K562 (cell line): ENCODE results near the gene ICE2. TPM values are rescaled to one million over a fixed set of nuclear protein-coding genes. Genes with fewer than 3 reads are reported as not detected.

ENCODE experiments used
- DNMT1 ChIP-seq: fragments of 450-650 bp; IDR thresholded peaks from 2 replicates; pipeline ENCODE4 v1.6.1; 2016; ENCODE audit warnings: antibody characterized with exemption, mild to moderate bottlenecking
- ETV6 ChIP-seq, 3 experiments: fragments of 150-350 bp in 1 of 3; sonication (generic) in 1 of 3; formaldehyde crosslinking in 1 of 3; IDR thresholded peaks; 2 replicates each; pipeline versions ENCODE4 v1.6.1 to v1.8.0; 2014 to 2022; ENCODE audit warnings: borderline replicate concordance in 2 of 3, low read depth in 2 of 3, antibody characterized with exemption in 1 of 3, low read length in 1 of 3, mild to moderate bottlenecking in 1 of 3, missing genetic modification reagents in 1 of 3
- KAT2B ChIP-seq: IDR thresholded peaks from one replicate; pipeline ENCODE4 v1.6.1; 2012; ENCODE audit warnings: low read depth, mild to moderate bottlenecking, control low read depth, inconsistent platforms, low read length, moderate library complexity
- KLF10 ChIP-seq: fragments of 250-450 bp; sonication (Bioruptor Pico); IDR thresholded peaks from 2 replicates; pipeline ENCODE4 v1.6.1; 2021; ENCODE audit warnings: matching md5 sums
- LARP7 ChIP-seq: fragments of 450-650 bp; IDR thresholded peaks from 2 replicates; pipeline ENCODE4 v1.6.1; 2016
- MTA1 ChIP-seq: fragments of 450-650 bp; IDR thresholded peaks from 2 replicates; pipeline ENCODE4 v1.6.1; 2017; ENCODE audit warnings: borderline replicate concordance
- NCOA4 ChIP-seq: fragments of 450-650 bp; IDR thresholded peaks from 2 replicates; pipeline ENCODE4 v1.6.1; 2018; ENCODE audit warnings: mild to moderate bottlenecking; ENCODE audit not compliant: partially characterized antibody
- NONO ChIP-seq, 2 experiments: fragments of 200-400 bp in 1 of 2; fragments of 450-650 bp in 1 of 2; formaldehyde crosslinking in 1 of 2; IDR thresholded peaks; 2 replicates each; pipeline ENCODE4 v1.6.1; 2017; ENCODE audit warnings: low read depth in 2 of 2, mild to moderate bottlenecking in 2 of 2, moderate library complexity in 2 of 2, low read length in 1 of 2
- PHF8 ChIP-seq: fragments of 200-600 bp; sonication (generic); IDR thresholded peaks from 2 replicates; pipeline ENCODE4 v1.6.1; 2012; ENCODE audit warnings: mixed run types, mild to moderate bottlenecking, inconsistent platforms, low read length, moderate library complexity, borderline replicate concordance
- RBBP5 ChIP-seq: fragments of 200-600 bp; sonication (generic); IDR thresholded peaks from 2 replicates; pipeline ENCODE4 v1.6.1; 2012; ENCODE audit warnings: borderline replicate concordance, mild to moderate bottlenecking, low read length, control low read depth, inconsistent platforms; ENCODE audit not compliant: insufficient read depth, poor library complexity, severe bottlenecking
- SIN3B ChIP-seq: fragments of 450-650 bp; IDR thresholded peaks from 2 replicates; pipeline ENCODE4 v1.6.1; 2017; ENCODE audit warnings: low read depth, mild to moderate bottlenecking, moderate library complexity
- SRSF7 ChIP-seq: fragments of 200-400 bp; formaldehyde crosslinking; optimal IDR thresholded peaks from 2 replicates; pipeline ENCODE3; 2017; ENCODE audit warnings: mild to moderate bottlenecking, low read depth, low read length
- U2AF2 ChIP-seq: fragments of 200-400 bp; formaldehyde crosslinking; optimal IDR thresholded peaks from 2 replicates; pipeline ENCODE3; 2017; ENCODE audit warnings: low read depth, mild to moderate bottlenecking, low read length
- ZBTB7A ChIP-seq: IDR thresholded peaks from 2 replicates; pipeline ENCODE4 v1.6.1; 2011; ENCODE audit warnings: low read depth, mild to moderate bottlenecking, low read length, moderate library complexity, borderline replicate concordance; ENCODE audit not compliant: control insufficient read depth
- ZNF311 ChIP-seq: fragments of 250-450 bp; sonication (Bioruptor Pico); IDR thresholded peaks from 2 replicates; pipeline ENCODE4 v1.4.0; 2020; ENCODE audit warnings: mild to moderate bottlenecking, moderate library complexity
- ZNF384 ChIP-seq: IDR thresholded peaks from 2 replicates; pipeline ENCODE4 v1.6.1; 2012; ENCODE audit warnings: low read depth, low read length, improper control_type of control experiment
- polyA plus RNA-seq, 8 experiments: library from polyadenylated mRNA; depleted of rRNA in 4 of 8; stranded (reverse) in 5 of 8; unstranded in 3 of 8; fragments of >200 nt; fragmentation: Nextera tagmentation in 2 of 8; fragmentation: Illumina TruSeq in 1 of 8; extraction: Ambion mirVana in 2 of 8; extraction: Trizol in 1 of 8; gene quantifications; 2 replicates each; pipeline versions ENCODE4 v1.2.1 to v1.2.3, GENCODE V29; 2011 to 2014; ENCODE audit warnings: inconsistent platforms in 1 of 8, missing spikeins in 1 of 8
- total RNA-seq, 7 experiments: library from RNA; depleted of rRNA in 6 of 7; stranded (reverse); fragments of >200 nt in 6 of 7; fragmentation: Illumina TruSeq in 2 of 7; extraction: Trizol in 2 of 7; gene quantifications; 2 replicates each; pipeline versions ENCODE4 v1.2.1 to v1.2.3, GENCODE V29; 2011 to 2021; ENCODE audit warnings: low replicate concordance in 1 of 7
- TF ChIP-seq, protein P1 (sequence below): fragments of 250-450 bp; sonication (Bioruptor Pico); IDR thresholded peaks from 2 replicates; pipeline ENCODE4 v1.4.0; 2020; ENCODE audit warnings: mild to moderate bottlenecking, moderate library complexity, borderline replicate concordance
- TF ChIP-seq, protein P2 (sequence below): sonication (generic); formaldehyde crosslinking; IDR thresholded peaks from 2 replicates; pipeline ENCODE4 v1.8.0; 2023; ENCODE audit warnings: mild to moderate bottlenecking, missing genetic modification reagents
- TF ChIP-seq, protein P3 (sequence below), 3 experiments: IDR thresholded peaks in 2 of 3; conservative IDR thresholded peaks in 1 of 3; 2 replicates each; pipeline ENCODE4 v1.5.1; 2011 to 2012; ENCODE audit warnings: low read length in 3 of 3, mild to moderate bottlenecking in 3 of 3, control low read depth in 2 of 3, improper control_type of control experiment in 1 of 3, inconsistent platforms in 1 of 3, low read depth in 1 of 3, mixed read lengths in 1 of 3, moderate library complexity in 1 of 3; ENCODE audit not compliant: insufficient read depth in 2 of 3
- TF ChIP-seq, protein P4 (sequence below): fragments of 250-450 bp; sonication (Bioruptor Pico); IDR thresholded peaks from 2 replicates; pipeline ENCODE4 v1.8.0; 2022; ENCODE audit warnings: moderate library complexity, mild to moderate bottlenecking, inconsistent platforms

Gene ICE2
- total and polyA plus RNA-seq, 9 of the 15 experiments (the other 6 are each of a cell fraction or from before 2014, with no cell fraction given): 21.8 to 87.9 (median 58.1) TPM

DNA sequence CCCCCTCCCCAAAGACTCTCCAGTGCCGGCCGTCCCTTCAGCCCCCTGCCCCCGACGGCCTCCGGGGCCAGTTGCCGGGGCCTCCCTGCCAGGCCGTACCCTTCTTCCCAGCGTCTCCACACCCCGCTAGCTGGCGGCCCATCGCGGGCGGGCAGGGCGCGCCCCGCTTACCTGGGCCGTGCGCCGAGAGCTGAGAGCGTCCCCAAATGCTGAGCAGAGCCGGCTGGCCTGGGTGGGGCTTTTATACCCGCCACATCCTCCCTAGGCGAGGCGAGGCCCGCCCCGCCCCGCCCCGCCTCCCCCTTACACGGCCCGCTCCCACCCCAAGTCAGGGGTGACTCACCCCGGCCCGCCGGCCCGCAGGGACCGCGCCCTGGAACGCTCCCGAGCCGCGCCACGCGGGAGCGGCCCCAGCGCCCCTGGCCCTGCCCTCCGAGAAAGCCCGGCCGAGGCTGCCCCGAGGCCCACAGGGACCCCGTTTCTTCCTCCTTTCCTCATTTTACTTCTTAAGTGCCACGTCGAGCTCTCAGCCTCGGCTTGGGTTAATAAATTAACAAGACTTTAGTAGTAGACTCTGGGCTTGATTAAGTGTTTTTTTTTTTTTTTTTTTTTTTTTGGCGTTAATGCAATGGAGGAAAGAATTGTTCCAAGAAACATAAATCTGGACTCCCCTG lies 81.0 kb downstream of the ICE2 start, which contains the start of gene ANXA2 (continued):
- TF ChIP-seq MTA1 (no peak), ETV6 (IDR thresholded peaks at IDR 0.05; ENCODE audit: borderline replicate concordance in 1 of 2, low read depth in 2 of 2, low read length in 1 of 2) (no peak), ETV6 (CRISPR knock-in tag; IDR thresholded peaks at IDR 0.05; ENCODE audit: borderline replicate concordance) (no peak), PHF8 (peak; percentile 74; the same call in 1 of the 2 replicates), KAT2B (no peak), DNMT1 (no peak), NONO (IDR thresholded peaks at IDR 0.05; ENCODE audit: low read depth in 2 of 2, low read length in 1 of 2) (peak in 1 of 2 experiments; percentile 98; a peak in 2 of 4 replicates), SRSF7 (no peak), RBBP5 (no peak), ZNF311 (CRISPR knock-in tag) (no peak), NCOA4 (no peak), U2AF2 (no peak), SIN3B (no peak), KLF10 (CRISPR knock-in tag) (no peak), ZBTB7A (peak; percentile 78; the same call in 1 of the 2 replicates), LARP7 (no peak), ZNF384 (peak; percentile 70)
- TF ChIP-seq, protein P1, sequence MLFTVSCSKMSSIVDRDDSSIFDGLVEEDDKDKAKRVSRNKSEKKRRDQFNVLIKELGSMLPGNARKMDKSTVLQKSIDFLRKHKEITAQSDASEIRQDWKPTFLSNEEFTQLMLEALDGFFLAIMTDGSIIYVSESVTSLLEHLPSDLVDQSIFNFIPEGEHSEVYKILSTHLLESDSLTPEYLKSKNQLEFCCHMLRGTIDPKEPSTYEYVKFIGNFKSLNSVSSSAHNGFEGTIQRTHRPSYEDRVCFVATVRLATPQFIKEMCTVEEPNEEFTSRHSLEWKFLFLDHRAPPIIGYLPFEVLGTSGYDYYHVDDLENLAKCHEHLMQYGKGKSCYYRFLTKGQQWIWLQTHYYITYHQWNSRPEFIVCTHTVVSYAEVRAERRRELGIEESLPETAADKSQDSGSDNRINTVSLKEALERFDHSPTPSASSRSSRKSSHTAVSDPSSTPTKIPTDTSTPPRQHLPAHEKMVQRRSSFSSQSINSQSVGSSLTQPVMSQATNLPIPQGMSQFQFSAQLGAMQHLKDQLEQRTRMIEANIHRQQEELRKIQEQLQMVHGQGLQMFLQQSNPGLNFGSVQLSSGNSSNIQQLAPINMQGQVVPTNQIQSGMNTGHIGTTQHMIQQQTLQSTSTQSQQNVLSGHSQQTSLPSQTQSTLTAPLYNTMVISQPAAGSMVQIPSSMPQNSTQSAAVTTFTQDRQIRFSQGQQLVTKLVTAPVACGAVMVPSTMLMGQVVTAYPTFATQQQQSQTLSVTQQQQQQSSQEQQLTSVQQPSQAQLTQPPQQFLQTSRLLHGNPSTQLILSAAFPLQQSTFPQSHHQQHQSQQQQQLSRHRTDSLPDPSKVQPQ (CRISPR knock-in tag): no peak
- TF ChIP-seq, protein P2, sequence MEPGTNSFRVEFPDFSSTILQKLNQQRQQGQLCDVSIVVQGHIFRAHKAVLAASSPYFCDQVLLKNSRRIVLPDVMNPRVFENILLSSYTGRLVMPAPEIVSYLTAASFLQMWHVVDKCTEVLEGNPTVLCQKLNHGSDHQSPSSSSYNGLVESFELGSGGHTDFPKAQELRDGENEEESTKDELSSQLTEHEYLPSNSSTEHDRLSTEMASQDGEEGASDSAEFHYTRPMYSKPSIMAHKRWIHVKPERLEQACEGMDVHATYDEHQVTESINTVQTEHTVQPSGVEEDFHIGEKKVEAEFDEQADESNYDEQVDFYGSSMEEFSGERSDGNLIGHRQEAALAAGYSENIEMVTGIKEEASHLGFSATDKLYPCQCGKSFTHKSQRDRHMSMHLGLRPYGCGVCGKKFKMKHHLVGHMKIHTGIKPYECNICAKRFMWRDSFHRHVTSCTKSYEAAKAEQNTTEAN: no peak; the same call in 1 of the 2 replicates
- TF ChIP-seq, protein P3, sequence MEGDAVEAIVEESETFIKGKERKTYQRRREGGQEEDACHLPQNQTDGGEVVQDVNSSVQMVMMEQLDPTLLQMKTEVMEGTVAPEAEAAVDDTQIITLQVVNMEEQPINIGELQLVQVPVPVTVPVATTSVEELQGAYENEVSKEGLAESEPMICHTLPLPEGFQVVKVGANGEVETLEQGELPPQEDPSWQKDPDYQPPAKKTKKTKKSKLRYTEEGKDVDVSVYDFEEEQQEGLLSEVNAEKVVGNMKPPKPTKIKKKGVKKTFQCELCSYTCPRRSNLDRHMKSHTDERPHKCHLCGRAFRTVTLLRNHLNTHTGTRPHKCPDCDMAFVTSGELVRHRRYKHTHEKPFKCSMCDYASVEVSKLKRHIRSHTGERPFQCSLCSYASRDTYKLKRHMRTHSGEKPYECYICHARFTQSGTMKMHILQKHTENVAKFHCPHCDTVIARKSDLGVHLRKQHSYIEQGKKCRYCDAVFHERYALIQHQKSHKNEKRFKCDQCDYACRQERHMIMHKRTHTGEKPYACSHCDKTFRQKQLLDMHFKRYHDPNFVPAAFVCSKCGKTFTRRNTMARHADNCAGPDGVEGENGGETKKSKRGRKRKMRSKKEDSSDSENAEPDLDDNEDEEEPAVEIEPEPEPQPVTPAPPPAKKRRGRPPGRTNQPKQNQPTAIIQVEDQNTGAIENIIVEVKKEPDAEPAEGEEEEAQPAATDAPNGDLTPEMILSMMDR (IDR thresholded peaks at IDR 0.05 in 2 of 3, conservative IDR thresholded peaks at IDR 0.05 in 1 of 3; ENCODE audit: insufficient read depth in 2 of 3, low read depth in 1 of 3, low read length in 3 of 3): no peak
- TF ChIP-seq, protein P4, sequence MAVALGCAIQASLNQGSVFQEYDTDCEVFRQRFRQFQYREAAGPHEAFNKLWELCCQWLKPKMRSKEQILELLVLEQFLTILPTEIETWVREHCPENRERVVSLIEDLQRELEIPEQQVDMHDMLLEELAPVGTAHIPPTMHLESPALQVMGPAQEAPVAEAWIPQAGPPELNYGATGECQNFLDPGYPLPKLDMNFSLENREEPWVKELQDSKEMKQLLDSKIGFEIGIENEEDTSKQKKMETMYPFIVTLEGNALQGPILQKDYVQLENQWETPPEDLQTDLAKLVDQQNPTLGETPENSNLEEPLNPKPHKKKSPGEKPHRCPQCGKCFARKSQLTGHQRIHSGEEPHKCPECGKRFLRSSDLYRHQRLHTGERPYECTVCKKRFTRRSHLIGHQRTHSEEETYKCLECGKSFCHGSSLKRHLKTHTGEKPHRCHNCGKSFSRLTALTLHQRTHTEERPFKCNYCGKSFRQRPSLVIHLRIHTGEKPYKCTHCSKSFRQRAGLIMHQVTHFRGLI: no peak
